Right lobe of liver (tissue), 4 donors: Measurements from ENCODE around the gene INSIG2.

Source experiments
- CTCF ChIP-seq, 4 donors: fragments of 200-600 bp in 3 of 4; fragments of 450-650 bp in 1 of 4; IDR thresholded peaks; one replicate each; pipeline versions ENCODE4 v1.5.1 to v1.8.0; 2016 to 2022; ENCODE audit warnings: antibody characterized with exemption in 4 of 4, mild to moderate bottlenecking in 2 of 4
- POLR2A ChIP-seq: fragments of 450-650 bp; IDR thresholded peaks from one replicate; pipeline ENCODE4 v1.6.1; 2017; ENCODE audit warnings: antibody characterized with exemption, mild to moderate bottlenecking
- donor health status: DM: no; HTN: no; CAD: no.
- donor health status: DM: no; HTN: no; CAD: no.
- donor health status: DM: no; HTN: yes; CAD: no.

- TF ChIP-seq CTCF (IDR thresholded peaks at IDR 0.05) (no peak), POLR2A (no peak)
Observed at GRCh38 chr2:118110991-118111390, 22.7 kb downstream of the INSIG2 start.
